ENCODE measurements around the gene CACNG5.

DNA sequence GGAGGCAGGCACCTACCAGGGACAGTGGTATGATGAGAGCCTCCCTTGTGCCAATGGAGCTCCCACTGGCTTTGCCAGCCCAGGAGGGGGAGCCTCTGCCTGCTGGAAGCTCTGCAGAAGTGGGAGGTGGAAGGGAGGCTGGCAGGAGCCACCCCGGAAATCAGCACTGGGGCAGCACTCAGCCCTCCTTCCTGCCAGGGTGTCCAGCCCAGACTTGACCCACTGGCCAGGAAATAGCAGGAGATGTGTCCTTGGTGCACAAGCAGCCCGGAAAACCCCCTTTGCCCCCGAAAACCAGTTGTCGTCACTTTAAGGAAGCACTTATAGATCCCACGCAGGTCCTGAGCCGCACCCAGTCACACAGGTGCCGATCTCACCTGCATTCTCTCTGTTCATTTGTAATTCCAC is 80.3 kb downstream of the CACNG5 start:
- TF ChIP-seq, protein P1, sequence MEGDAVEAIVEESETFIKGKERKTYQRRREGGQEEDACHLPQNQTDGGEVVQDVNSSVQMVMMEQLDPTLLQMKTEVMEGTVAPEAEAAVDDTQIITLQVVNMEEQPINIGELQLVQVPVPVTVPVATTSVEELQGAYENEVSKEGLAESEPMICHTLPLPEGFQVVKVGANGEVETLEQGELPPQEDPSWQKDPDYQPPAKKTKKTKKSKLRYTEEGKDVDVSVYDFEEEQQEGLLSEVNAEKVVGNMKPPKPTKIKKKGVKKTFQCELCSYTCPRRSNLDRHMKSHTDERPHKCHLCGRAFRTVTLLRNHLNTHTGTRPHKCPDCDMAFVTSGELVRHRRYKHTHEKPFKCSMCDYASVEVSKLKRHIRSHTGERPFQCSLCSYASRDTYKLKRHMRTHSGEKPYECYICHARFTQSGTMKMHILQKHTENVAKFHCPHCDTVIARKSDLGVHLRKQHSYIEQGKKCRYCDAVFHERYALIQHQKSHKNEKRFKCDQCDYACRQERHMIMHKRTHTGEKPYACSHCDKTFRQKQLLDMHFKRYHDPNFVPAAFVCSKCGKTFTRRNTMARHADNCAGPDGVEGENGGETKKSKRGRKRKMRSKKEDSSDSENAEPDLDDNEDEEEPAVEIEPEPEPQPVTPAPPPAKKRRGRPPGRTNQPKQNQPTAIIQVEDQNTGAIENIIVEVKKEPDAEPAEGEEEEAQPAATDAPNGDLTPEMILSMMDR (IDR thresholded peaks at IDR 0.05), result no peak
- TF ChIP-seq EZH2 (IDR thresholded peaks at IDR 0.05; ENCODE audit: borderline replicate concordance, insufficient read depth, low read depth, low read length, poor library complexity, severe bottlenecking), result no peak
